H9 (cell line): ENCODE data around the gene CD180. TPM values are rescaled to one million over a fixed set of nuclear protein-coding genes. Genes with fewer than 3 reads are reported as not detected.

Source experiments
- DNase-seq: peaks from one replicate; pipeline ENCODE4 v3.0.0-alpha.2; 2017
- H2AFZ ChIP-seq: one replicate; pipeline ENCODE4 v1.6.1; 2013; ENCODE audit warnings: mild to moderate bottlenecking, low read length, control low read depth, moderate library complexity
- H2AK5ac ChIP-seq: 2 replicates; pipeline ENCODE4 v1.6.1; 2013; ENCODE audit warnings: low read length, control low read depth, mixed read lengths; ENCODE audit not compliant: insufficient read length
- H2BK120ac ChIP-seq: one replicate; pipeline ENCODE4 v1.6.1; 2013; ENCODE audit warnings: low read depth, mild to moderate bottlenecking, low read length, control low read depth, inconsistent platforms; ENCODE audit not compliant: poor library complexity, severe bottlenecking
- H2BK12ac ChIP-seq: 2 replicates; pipeline ENCODE4 v1.6.1; 2013; ENCODE audit warnings: low read length, control low read depth, mixed read lengths, low read depth; ENCODE audit not compliant: insufficient read length
- H2BK15ac ChIP-seq: 2 replicates; pipeline ENCODE4 v1.6.1; 2013; ENCODE audit warnings: low read depth, low read length, control low read depth
- H2BK20ac ChIP-seq: one replicate; pipeline ENCODE4 v1.6.1; 2013; ENCODE audit warnings: low read depth, mild to moderate bottlenecking, low read length, control low read depth, inconsistent platforms; ENCODE audit not compliant: poor library complexity, severe bottlenecking
- H2BK5ac ChIP-seq: 2 replicates; pipeline ENCODE4 v1.6.1; 2013; ENCODE audit warnings: low read length, control low read depth, mixed read lengths; ENCODE audit not compliant: insufficient read length
- H3K14ac ChIP-seq: 2 replicates; pipeline ENCODE4 v1.6.1; 2013; ENCODE audit warnings: low read length, control low read depth; ENCODE audit not compliant: insufficient read depth
- H3K18ac ChIP-seq: 2 replicates; pipeline ENCODE4 v1.6.1; 2013; ENCODE audit warnings: low read depth, mild to moderate bottlenecking, mixed read lengths, low read length, control low read depth; ENCODE audit not compliant: insufficient read length
- H3K23ac ChIP-seq: 2 replicates; pipeline ENCODE4 v1.6.1; 2013; ENCODE audit warnings: low read length, control low read depth, mixed read lengths, low read depth; ENCODE audit not compliant: insufficient read length
- H3K23me2 ChIP-seq: 2 replicates; pipeline ENCODE4 v1.6.1; 2013; ENCODE audit warnings: low read depth, mild to moderate bottlenecking, mixed read lengths, low read length, control low read depth; ENCODE audit not compliant: insufficient read length, poor library complexity, severe bottlenecking
- H3K27ac ChIP-seq: 2 replicates; pipeline ENCODE4 v1.5.1; 2013; ENCODE audit warnings: low read length, control low read depth, mixed read lengths, low read depth; ENCODE audit not compliant: insufficient read length
- H3K27me3 ChIP-seq: 2 replicates; pipeline ENCODE4 v1.6.1; 2013; ENCODE audit warnings: low read length, control low read depth, inconsistent platforms; ENCODE audit not compliant: insufficient read depth
- H3K4ac ChIP-seq: 2 replicates; pipeline ENCODE4 v1.6.1; 2013; ENCODE audit warnings: low read depth, mild to moderate bottlenecking, control low read depth, inconsistent platforms, low read length, moderate library complexity
- H3K4me1 ChIP-seq: 2 replicates; pipeline ENCODE4 v1.6.1; 2013; ENCODE audit warnings: low read length, control low read depth, inconsistent platforms; ENCODE audit not compliant: insufficient read depth
- H3K4me2 ChIP-seq: 2 replicates; pipeline ENCODE4 v1.6.1; 2013; ENCODE audit warnings: low read length, control low read depth, mixed read lengths; ENCODE audit not compliant: insufficient read length, insufficient read depth
- H3K56ac ChIP-seq: 2 replicates; pipeline ENCODE4 v1.6.1; 2013; ENCODE audit warnings: low read depth, mild to moderate bottlenecking, mixed read lengths, low read length, control low read depth; ENCODE audit not compliant: insufficient read length
- H3K79me1 ChIP-seq: 2 replicates; pipeline ENCODE4 v1.6.1; 2013; ENCODE audit warnings: low read depth, mild to moderate bottlenecking, moderate library complexity, low read length, control low read depth, inconsistent platforms; ENCODE audit not compliant: insufficient read depth, poor library complexity, severe bottlenecking
- H3K79me2 ChIP-seq: 2 replicates; pipeline ENCODE4 v1.6.1; 2013; ENCODE audit warnings: low read length, control low read depth, inconsistent platforms; ENCODE audit not compliant: insufficient read depth
- H3K9ac ChIP-seq: 2 replicates; pipeline ENCODE4 v1.6.1; 2013; ENCODE audit warnings: low read length, control low read depth, mixed read lengths; ENCODE audit not compliant: insufficient read length; ENCODE audit errors: extremely low read depth
- H3K9me3 ChIP-seq: one replicate; pipeline ENCODE4 v1.6.1; 2013; ENCODE audit warnings: low read depth, low read length, inconsistent platforms; ENCODE audit not compliant: control insufficient read depth
- H3T11ph ChIP-seq: one replicate; pipeline ENCODE4 v1.6.1; 2013; ENCODE audit warnings: mild to moderate bottlenecking, low read length, control low read depth, inconsistent platforms
- H4K20me1 ChIP-seq: one replicate; pipeline ENCODE4 v1.6.1; 2013; ENCODE audit not compliant: control insufficient read depth, insufficient read length, insufficient read depth
- H4K5ac ChIP-seq: 2 replicates; pipeline ENCODE4 v1.6.1; 2013; ENCODE audit warnings: low read depth, mild to moderate bottlenecking, mixed read lengths, low read length, control low read depth; ENCODE audit not compliant: insufficient read length
- H4K8ac ChIP-seq: replicated peaks from 2 replicates; pipeline ENCODE4 v1.6.1; 2013; ENCODE audit warnings: low read length, control low read depth, mixed read lengths, low read depth; ENCODE audit not compliant: insufficient read length
- H4K91ac ChIP-seq: 2 replicates; pipeline ENCODE4 v1.6.1; 2013; ENCODE audit warnings: low read depth, mild to moderate bottlenecking, moderate library complexity, mixed read lengths, low read length, control low read depth; ENCODE audit not compliant: insufficient read length
- H3K27ac Mint-ChIP-seq, 3 experiments: 2 replicates in 2 of 3; 3 replicates in 1 of 3; pipeline ENCODE4 v1.8.0; 2020 to 2021; ENCODE audit warnings: mixed read lengths in 3 of 3, mild to moderate bottlenecking in 1 of 3, moderate library complexity in 1 of 3
- H3K27me3 Mint-ChIP-seq: 2 replicates; pipeline ENCODE4 v1.8.0; 2021; ENCODE audit warnings: low read depth, mild to moderate bottlenecking, moderate library complexity, mixed read lengths
- H3K36me3 Mint-ChIP-seq, 3 experiments: 2 replicates in 2 of 3; 3 replicates in 1 of 3; pipeline ENCODE4 v1.8.0; 2020 to 2021; ENCODE audit warnings: low read depth in 3 of 3, mixed read lengths in 3 of 3; ENCODE audit not compliant: insufficient read depth in 1 of 3
- H3K4me1 Mint-ChIP-seq, 2 experiments: 2 replicates each; pipeline ENCODE4 v1.8.0; 2020; ENCODE audit warnings: mixed read lengths in 2 of 2
- H3K4me3 Mint-ChIP-seq, 2 experiments: 2 replicates in 1 of 2; 3 replicates in 1 of 2; pipeline ENCODE4 v1.8.0; 2020 to 2021; ENCODE audit warnings: mild to moderate bottlenecking in 2 of 2, mixed read lengths in 2 of 2, moderate library complexity in 1 of 2
- H3K9me3 Mint-ChIP-seq, 2 experiments: 2 replicates in 1 of 2; 3 replicates in 1 of 2; pipeline ENCODE4 v1.8.0; 2020; ENCODE audit warnings: mild to moderate bottlenecking in 2 of 2, mixed read lengths in 2 of 2, moderate library complexity in 1 of 2
- WGBS: extraction: QIAGEN DNeasy Blood & Tissue Kit; methylation state at CpG from one replicate; pipeline ENCODE4 v1.1.7; 2013; ENCODE audit warnings: missing lambda C conversion rate, low lambda C conversion rate, mixed read lengths; ENCODE audit not compliant: insufficient read length; ENCODE audit errors: extremely low coverage; 5-methylcytosine and 5-hydroxymethylcytosine counted together
- total RNA-seq: library from RNA; stranded (reverse); gene quantifications from 2 replicates; pipeline ENCODE4 v1.2.1, GENCODE V29; 2021
- TF ChIP-seq, protein P1 (sequence below): fragments of 200-600 bp; sonication (generic); conservative IDR thresholded peaks from 3 replicates; pipeline ENCODE4 v1.8.0; 2021; ENCODE audit warnings: antibody characterized with exemption, mild to moderate bottlenecking

CD180 gene
- total RNA-seq, 1 experiment from 2014 or later = not detected

DNA sequence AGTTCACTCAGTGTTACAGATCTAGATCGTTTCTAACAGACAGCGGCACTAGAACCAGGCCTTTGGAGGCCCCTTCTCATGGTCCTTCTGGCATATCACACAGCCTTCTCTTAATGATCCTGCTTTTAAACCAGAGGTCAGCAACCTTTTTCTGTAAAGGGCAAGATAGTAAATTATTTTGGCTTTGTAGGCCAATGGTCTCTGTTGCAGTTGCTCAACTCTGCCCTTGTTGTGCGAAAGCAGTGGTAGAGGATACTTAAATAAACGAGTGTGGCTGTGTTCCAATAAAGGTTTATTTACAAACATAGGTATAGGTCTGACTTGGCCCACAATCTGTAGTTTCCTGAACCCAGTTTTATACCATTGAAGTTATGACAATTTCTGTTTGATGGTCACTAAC lies 47.3 kb upstream of the CD180 start:
- no peaks in the 10 kb centered on the region for H3K27me3 Mint-ChIP-seq
- H3K14ac ChIP-seq = no peak overlapping the region

More for the DNA sequence above, 47.3 kb upstream of the CD180 start:
- no peak overlapping the region for H2BK5ac ChIP-seq
- H3K4me2 ChIP-seq = no peak overlapping the region
- no peak overlapping the region for H2BK12ac ChIP-seq
- H2AFZ ChIP-seq = no peak overlapping the region
- no peaks in the 10 kb centered on the region for H3K79me1 ChIP-seq
- no peak overlapping the region for H3K4me3 Mint-ChIP-seq
- H3K36me3 Mint-ChIP-seq = no peaks in the 10 kb centered on the region; a peak in 1 of 7 replicates
- no CpG with 5 or more reads among the region's 4 CpGs for WGBS
- H3K9me3 Mint-ChIP-seq = no peaks in the 10 kb centered on the region; a peak in 1 of 5 replicates
- H4K5ac ChIP-seq = no peak overlapping the region
- no peaks in the 10 kb centered on the region for H3K27me3 ChIP-seq
- H3K56ac ChIP-seq = no peak overlapping the region
- H3K4me1 ChIP-seq = no peaks in the 10 kb centered on the region
- H4K8ac ChIP-seq = no peak overlapping the region
- no peak overlapping the region for H3K27ac ChIP-seq
- H3K23ac ChIP-seq = no peak overlapping the region
- H3T11ph ChIP-seq = no peak overlapping the region
- TF ChIP-seq, protein P1, sequence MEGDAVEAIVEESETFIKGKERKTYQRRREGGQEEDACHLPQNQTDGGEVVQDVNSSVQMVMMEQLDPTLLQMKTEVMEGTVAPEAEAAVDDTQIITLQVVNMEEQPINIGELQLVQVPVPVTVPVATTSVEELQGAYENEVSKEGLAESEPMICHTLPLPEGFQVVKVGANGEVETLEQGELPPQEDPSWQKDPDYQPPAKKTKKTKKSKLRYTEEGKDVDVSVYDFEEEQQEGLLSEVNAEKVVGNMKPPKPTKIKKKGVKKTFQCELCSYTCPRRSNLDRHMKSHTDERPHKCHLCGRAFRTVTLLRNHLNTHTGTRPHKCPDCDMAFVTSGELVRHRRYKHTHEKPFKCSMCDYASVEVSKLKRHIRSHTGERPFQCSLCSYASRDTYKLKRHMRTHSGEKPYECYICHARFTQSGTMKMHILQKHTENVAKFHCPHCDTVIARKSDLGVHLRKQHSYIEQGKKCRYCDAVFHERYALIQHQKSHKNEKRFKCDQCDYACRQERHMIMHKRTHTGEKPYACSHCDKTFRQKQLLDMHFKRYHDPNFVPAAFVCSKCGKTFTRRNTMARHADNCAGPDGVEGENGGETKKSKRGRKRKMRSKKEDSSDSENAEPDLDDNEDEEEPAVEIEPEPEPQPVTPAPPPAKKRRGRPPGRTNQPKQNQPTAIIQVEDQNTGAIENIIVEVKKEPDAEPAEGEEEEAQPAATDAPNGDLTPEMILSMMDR = no peak
- H2AK5ac ChIP-seq = no peak overlapping the region
- no peak overlapping the region for H3K18ac ChIP-seq
- no peaks in the 10 kb centered on the region for H3K23me2 ChIP-seq
- H3K4ac ChIP-seq = no peak overlapping the region
- no peak overlapping the region for H3K9ac ChIP-seq
- no peaks in the 10 kb centered on the region for H3K9me3 ChIP-seq
- H2BK15ac ChIP-seq = no peak overlapping the region
- H2BK20ac ChIP-seq = no peak overlapping the region
- H3K4me1 Mint-ChIP-seq = peaks cover 0 to 5% of the 10 kb centered on the region in 2 experiments; a peak in 3 of 4 replicates
- no peaks in the 10 kb centered on the region for H4K20me1 ChIP-seq
- DNase-seq = no peak
- H3K27ac Mint-ChIP-seq = no peak overlapping the region; a peak in 1 of 7 replicates
- H4K91ac ChIP-seq = no peak overlapping the region
- no peaks in the 10 kb centered on the region for H3K79me2 ChIP-seq
- H2BK120ac ChIP-seq = no peak overlapping the region
